HCT116 (cell line): ENCODE data around the gene TRIM62. TPM values are rescaled to one million over a fixed set of nuclear protein-coding genes. Genes with fewer than 3 reads are reported as not detected.

Source experiments
- ATAC-seq: fragments of 200-7000 bp; cut with Tn5 transposase; 2 replicates; pipeline ENCODE4 v1.9.1; 2020; ENCODE audit warnings: mild to moderate bottlenecking, moderate library complexity
- BruUV-seq: library from RNA; stranded (reverse); fragments of 400-500 nt; replicated peaks from 2 replicates; lab custom pipeline; 2021; lab: Mats Ljungman, UMichigan
- CTCF ChIA-PET: fragments of 300-600 bp; sonication (Branson Sonifier 250); formaldehyde crosslinking; loops from one replicate; lab custom pipeline; 2021; ENCODE audit warnings: antibody characterized with exemption; lab: Charles Lee
- POLR2A ChIA-PET: fragments of 300-600, 350-600 bp; sonication (Branson Sonifier 250); formaldehyde crosslinking; loops from one replicate; lab custom pipeline; 2021; ENCODE audit warnings: antibody characterized with exemption; lab: Charles Lee
- RAD21 ChIA-PET, 2 experiments: fragments of 300-600 bp; sonication (Branson Sonifier 250); formaldehyde crosslinking; loops; one replicate each; lab custom pipeline; 2023; ENCODE audit warnings: low total read pairs in 2 of 2; ENCODE audit not compliant: uncharacterized antibody in 2 of 2, unreplicated experiment in 2 of 2, low non-redundant PET in 1 of 2; lab: Charles Lee
- DNase-seq: peaks from one replicate; pipeline ENCODE4 v3.0.0-alpha.2; 2010; ENCODE audit warnings: low read depth, low spot score
- H2AFZ ChIP-seq: fragments of 200-600 bp; shearing (Covaris generic), sonication (generic); 2 replicates; pipeline ENCODE4 v1.6.1; 2017; ENCODE audit warnings: low read depth, mixed run types, mixed read lengths, antibody characterized with exemption, low read length; ENCODE audit not compliant: poor library complexity, severe bottlenecking
- H3K27ac ChIP-seq: 2 replicates; pipeline ENCODE4 v1.5.1; 2012; ENCODE audit warnings: low read depth, low read length
- H3K27me3 ChIP-seq: fragments of 200-600 bp; sonication (generic); 2 replicates; pipeline ENCODE4 v1.6.1; 2016; ENCODE audit warnings: mixed run types, low read length, mixed read lengths; ENCODE audit not compliant: insufficient read depth
- H3K36me3 ChIP-seq, 2 experiments: fragments of 200-500 bp in 1 of 2; fragments of 200-600 bp in 1 of 2; sonication (Bioruptor generic) in 1 of 2; sonication (generic) in 1 of 2; 2 replicates each; pipeline versions ENCODE4 v1.5.1 to v1.6.1; 2014 to 2016; ENCODE audit warnings: low read length in 2 of 2, inconsistent platforms in 1 of 2, mixed read lengths in 1 of 2, mixed run types in 1 of 2; ENCODE audit not compliant: insufficient read depth in 2 of 2, control insufficient read depth in 1 of 2
- H3K4me1 ChIP-seq, 2 experiments: fragments of 200-600 bp in 1 of 2; sonication (generic) in 1 of 2; 2 replicates each; pipeline versions ENCODE4 v1.5.1 to v1.6.1; 2012 to 2017; ENCODE audit warnings: low read length in 2 of 2, inconsistent platforms in 1 of 2, mild to moderate bottlenecking in 1 of 2, mixed read lengths in 1 of 2, mixed run types in 1 of 2, moderate library complexity in 1 of 2; ENCODE audit not compliant: insufficient read depth in 2 of 2, control insufficient read depth in 1 of 2
- H3K4me2 ChIP-seq: fragments of 200-600 bp; sonication (generic); 2 replicates; pipeline ENCODE4 v1.6.1; 2017; ENCODE audit warnings: mixed run types, low read length, mixed read lengths
- H3K4me3 ChIP-seq, 2 experiments: fragments of 200-600 bp in 1 of 2; sonication (generic) in 1 of 2; replicated peaks in 1 of 2; 2 replicates each; pipeline ENCODE4 v1.5.1; 2011 to 2016; ENCODE audit warnings: low read length in 2 of 2, control low read depth in 1 of 2, low read depth in 1 of 2, mild to moderate bottlenecking in 1 of 2, mixed read lengths in 1 of 2, mixed run types in 1 of 2
- H3K79me2 ChIP-seq: fragments of 200-600 bp; sonication (generic); 2 replicates; pipeline ENCODE4 v1.6.1; 2017; ENCODE audit warnings: mild to moderate bottlenecking, mixed run types, low read length, moderate library complexity, mixed read lengths; ENCODE audit not compliant: insufficient read depth
- H3K9ac ChIP-seq: fragments of 200-600 bp; sonication (generic); 2 replicates; pipeline ENCODE4 v1.6.1; 2016; ENCODE audit warnings: low read length, mixed read lengths
- H3K9me2 ChIP-seq: fragments of 200-600 bp; sonication (generic), shearing (Covaris generic); 2 replicates; pipeline ENCODE4 v1.6.1; 2017; ENCODE audit warnings: mixed run types, mild to moderate bottlenecking, moderate library complexity; ENCODE audit not compliant: insufficient read depth
- H3K9me3 ChIP-seq, 2 experiments: fragments of 200-500 bp in 1 of 2; fragments of 200-600 bp in 1 of 2; sonication (Bioruptor generic) in 1 of 2; sonication (generic) in 1 of 2; 2 replicates each; pipeline ENCODE4 v1.6.1; 2014 to 2017; ENCODE audit warnings: low read length in 2 of 2, mixed read lengths in 2 of 2, inconsistent platforms in 1 of 2, low read depth in 1 of 2, mild to moderate bottlenecking in 1 of 2, mixed run types in 1 of 2, moderate library complexity in 1 of 2; ENCODE audit not compliant: control insufficient read depth in 1 of 2, insufficient read depth in 1 of 2
- H4K20me1 ChIP-seq: fragments of 200-600 bp; sonication (generic), shearing (Covaris generic); 2 replicates; pipeline ENCODE4 v1.6.1; 2017; ENCODE audit warnings: mixed run types, mild to moderate bottlenecking, moderate library complexity; ENCODE audit not compliant: insufficient read depth
- CEBPB ChIP-seq: IDR thresholded peaks from 2 replicates; pipeline ENCODE4 v1.6.1; 2012; ENCODE audit warnings: low read depth
- ELF1 ChIP-seq: IDR thresholded peaks from 2 replicates; pipeline ENCODE4 v1.6.1; 2012; ENCODE audit warnings: low read depth, borderline replicate concordance
- EZH2 ChIP-seq: fragments of 200-600 bp; sonication (generic); IDR thresholded peaks from 2 replicates; pipeline ENCODE4 v1.6.1; 2017; ENCODE audit warnings: antibody characterized with exemption, mixed run types
- FOSL1 ChIP-seq: IDR thresholded peaks from 2 replicates; pipeline ENCODE4 v1.6.1; 2012; ENCODE audit warnings: low read depth
- JUND ChIP-seq: IDR thresholded peaks from 2 replicates; pipeline ENCODE4 v1.6.1; 2012
- MAX ChIP-seq: IDR thresholded peaks from 2 replicates; pipeline ENCODE4 v1.6.1; 2012
- RAD21 ChIP-seq: IDR thresholded peaks from 2 replicates; pipeline ENCODE4 v1.6.1; 2012; ENCODE audit warnings: low read depth, mild to moderate bottlenecking
- REST ChIP-seq: IDR thresholded peaks from 2 replicates; pipeline ENCODE4 v1.6.1; 2012; ENCODE audit warnings: low read depth
- SRF ChIP-seq: IDR thresholded peaks from 2 replicates; pipeline ENCODE4 v1.6.1; 2012; ENCODE audit warnings: low read depth
- YY1 ChIP-seq: IDR thresholded peaks from 2 replicates; pipeline ENCODE4 v1.6.1; 2011; ENCODE audit warnings: low read length, low read depth, moderate library complexity, mild to moderate bottlenecking; ENCODE audit not compliant: insufficient replicate concordance; ENCODE audit errors: extremely low read depth
- ZBTB33 ChIP-seq: IDR thresholded peaks from 2 replicates; pipeline ENCODE4 v1.6.1; 2011; ENCODE audit warnings: mild to moderate bottlenecking, low read length, moderate library complexity; ENCODE audit not compliant: insufficient replicate concordance; ENCODE audit errors: extremely low read depth
- ZFX ChIP-seq: fragments of 450-650 bp; IDR thresholded peaks from 2 replicates; pipeline ENCODE4 v1.6.1; 2017
- intact Hi-C: fragments of 100-400 bp; cut with micrococcal nuclease; formaldehyde crosslinking; loops from 2 replicates; pipeline ENCODE4 v1.10.0; 2022
- total RNA-seq: library from RNA; stranded (reverse); gene quantifications from one replicate; pipeline ENCODE4 v1.2.1, GENCODE V29; 2021; ENCODE audit not compliant: unreplicated experiment

The TRIM62 gene
- total RNA-seq, 1 experiment from 2014 or later = 6.5 TPM

DNA sequence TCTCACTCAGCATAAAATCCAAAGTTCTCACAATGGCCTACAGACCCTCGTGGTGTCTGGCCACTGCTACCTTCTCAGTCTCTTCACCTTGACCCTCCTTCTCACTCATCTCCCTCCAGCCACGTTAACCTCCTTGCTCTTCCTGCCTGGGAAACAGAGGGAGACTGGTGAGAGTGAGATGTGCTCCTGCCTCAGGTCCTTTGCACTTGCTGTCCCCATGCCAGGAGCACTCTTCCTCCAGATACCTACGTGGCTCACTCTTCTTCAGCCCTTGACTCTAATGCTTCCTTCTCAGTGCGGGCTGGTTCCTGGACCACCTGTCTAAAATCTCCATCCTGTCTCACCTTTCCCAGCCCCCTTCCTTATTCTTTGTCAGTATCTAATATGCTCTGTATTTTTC is 24.7 kb downstream of the TRIM62 start:
- H3K36me3 ChIP-seq = no peaks in the 10 kb centered on the region
- H3K9me3 ChIP-seq = no peaks in the 10 kb centered on the region
- intact Hi-C loops = no loop called here
- no peaks in the 10 kb centered on the region for H3K79me2 ChIP-seq
- DNase-seq = no peak
- H4K20me1 ChIP-seq = no peaks in the 10 kb centered on the region
- BruUV-seq = no TSS peak
- ChIA-PET RAD21 (no interaction called here), POLR2A (no interaction called here), CTCF (interaction anchor here (1.3 kb wide), 1 partner anchor 9 kb away, joined by 3 read pairs; no protein-coding TSS in a partner anchor)
- H2AFZ ChIP-seq = no peak overlapping the region
- H3K27ac ChIP-seq = no peak overlapping the region
- H3K4me3 ChIP-seq = no peak overlapping the region
- H3K9ac ChIP-seq = no peak overlapping the region
- TF ChIP-seq ZFX (no peak), YY1 (no peak)
- ATAC-seq = no peak
- no peaks in the 10 kb centered on the region for H3K9me2 ChIP-seq
- H3K4me2 ChIP-seq = no peak overlapping the region
- no peaks in the 10 kb centered on the region for H3K27me3 ChIP-seq
- no peaks in the 10 kb centered on the region for H3K4me1 ChIP-seq

- ChIA-PET CTCF (interaction anchor here (1.3 kb wide), 1 partner anchor 8 kb away, joined by 3 read pairs; no protein-coding TSS in a partner anchor), POLR2A (no interaction called here), RAD21 (no interaction called here)
- Histone ChIP-seq H3K9ac (no peak overlapping the region), H3K27me3 (no peaks in the 10 kb centered on the region), H3K9me3 (no peaks in the 10 kb centered on the region), H3K4me1 (0 out of 4 replicates have a peak, but pooled peaks cover 0 to 3% of the 10 kb centered on the region in 2 experiments), H4K20me1 (no peaks in the 10 kb centered on the region), H3K9me2 (no peaks in the 10 kb centered on the region), H3K27ac (no peak overlapping the region), H3K4me2 (no peak overlapping the region), H2AFZ (no peak overlapping the region), H3K36me3 (no peaks in the 10 kb centered on the region), H3K79me2 (no peaks in the 10 kb centered on the region), H3K4me3 (no peak overlapping the region)
- no peak for ATAC-seq
- DNase-seq = no peak
- intact Hi-C loops = no loop called here
- TF ChIP-seq JUND (no peak), MAX (no peak), EZH2 (no peak), REST (no peak), CEBPB (no peak), RAD21 (no peak), SRF (no peak), FOSL1 (no peak), YY1 (no peak), ELF1 (no peak), ZFX (no peak), ZBTB33 (no peak)
- no TSS peak for BruUV-seq
Measured at GRCh38 chr1:33155877-33156538, 25.8 kb downstream of the TRIM62 start.
